ENCODE results near the gene EHD4.

The EHD4 gene

GRCh38 chr15:41965441-41966413 is 6.6 kb downstream of the EHD4 start:
- no peak overlapping the region for H3K4me2 ChIP-seq (ENCODE audit: low read depth, low read length, poor library complexity, severe bottlenecking)

GRCh38 chr15:41961595-41962202 is 10.7 kb downstream of the EHD4 start:
- Histone ChIP-seq H3K9ac (ENCODE audit: low read depth, low read length, poor library complexity, severe bottlenecking) (no peak overlapping the region), H3K79me2 (ENCODE audit: insufficient read depth, low read length) (no peaks in the 10 kb centered on the region), H3K9me2 (replicated peaks; ENCODE audit: low read depth, low read length) (no peaks in the 10 kb centered on the region), H3K9me3 (ENCODE audit: insufficient read depth, low read depth, low read length) (no peaks in the 10 kb centered on the region), H3F3A (ENCODE audit: low read depth) (no peaks in the 10 kb centered on the region), H3K27me3 (ENCODE audit: insufficient read depth, low read length, poor library complexity, severe bottlenecking) (no peaks in the 10 kb centered on the region), H3K4me3 (ENCODE audit: low read length, poor library complexity, severe bottlenecking) (no peak overlapping the region), H2AFZ (ENCODE audit: low read length) (no peak overlapping the region), H3K36me3 (ENCODE audit: insufficient read depth, low read length) (no peaks in the 10 kb centered on the region), H3K4me1 (ENCODE audit: insufficient read depth, low read length, poor library complexity, severe bottlenecking) (peaks cover 8% of the 10 kb centered on the region), H3K4me2 (ENCODE audit: low read depth, low read length, poor library complexity, severe bottlenecking) (no peak overlapping the region), H4K20me1 (ENCODE audit: insufficient read depth, low read length, poor library complexity, severe bottlenecking) (no peaks in the 10 kb centered on the region)
- no peak for TF ChIP-seq EZH2phosphoT487 (IDR thresholded peaks at IDR 0.05; ENCODE audit: borderline replicate concordance)
- TF ChIP-seq CTCF (conservative IDR thresholded peaks at IDR 0.05; ENCODE audit: low read length) = no peak

More at GRCh38 chr15:41965441-41966413, 6.6 kb downstream of the EHD4 start:
- H4K20me1 ChIP-seq (ENCODE audit: insufficient read depth, low read length, poor library complexity, severe bottlenecking) = peaks cover under 1% of the 10 kb centered on the region
- H2AFZ ChIP-seq (ENCODE audit: low read length) = no peak overlapping the region
- H3K79me2 ChIP-seq (ENCODE audit: insufficient read depth, low read length) = no peaks in the 10 kb centered on the region
- no peaks in the 10 kb centered on the region for H3K36me3 ChIP-seq (ENCODE audit: insufficient read depth, low read length)
- H3K9ac ChIP-seq (ENCODE audit: low read depth, low read length, poor library complexity, severe bottlenecking) = no peak overlapping the region
- no peaks in the 10 kb centered on the region for H3K9me3 ChIP-seq (ENCODE audit: insufficient read depth, low read depth, low read length)
- H3F3A ChIP-seq (ENCODE audit: low read depth) = no peaks in the 10 kb centered on the region; the same call in 1 of the 2 replicates
- TF ChIP-seq EZH2phosphoT487 (IDR thresholded peaks at IDR 0.05; ENCODE audit: borderline replicate concordance) (no peak), CTCF (conservative IDR thresholded peaks at IDR 0.05; ENCODE audit: low read length) (no peak)
- peaks cover 7% of the 10 kb centered on the region for H3K4me1 ChIP-seq (ENCODE audit: insufficient read depth, low read length, poor library complexity, severe bottlenecking)
- H3K4me3 ChIP-seq (ENCODE audit: low read length, poor library complexity, severe bottlenecking) = no peak overlapping the region
- H3K9me2 ChIP-seq (replicated peaks; ENCODE audit: low read depth, low read length) = no peaks in the 10 kb centered on the region
- H3K27me3 ChIP-seq (ENCODE audit: insufficient read depth, low read length, poor library complexity, severe bottlenecking) = no peaks in the 10 kb centered on the region

- H3K9me2 ChIP-seq (replicated peaks; ENCODE audit: low read depth, low read length) = no peaks in the 10 kb centered on the region
- no peaks in the 10 kb centered on the region for H3K27me3 ChIP-seq (ENCODE audit: insufficient read depth, low read length, poor library complexity, severe bottlenecking)
- H3K4me1 ChIP-seq (ENCODE audit: insufficient read depth, low read length, poor library complexity, severe bottlenecking) = peaks cover 8% of the 10 kb centered on the region
- no peaks in the 10 kb centered on the region for H4K20me1 ChIP-seq (ENCODE audit: insufficient read depth, low read length, poor library complexity, severe bottlenecking)
- TF ChIP-seq CTCF (conservative IDR thresholded peaks at IDR 0.05; ENCODE audit: low read length) (no peak), EZH2phosphoT487 (IDR thresholded peaks at IDR 0.05; ENCODE audit: borderline replicate concordance) (no peak)
- no peak overlapping the region for H2AFZ ChIP-seq (ENCODE audit: low read length)
- no peaks in the 10 kb centered on the region for H3K36me3 ChIP-seq (ENCODE audit: insufficient read depth, low read length)
- H3K79me2 ChIP-seq (ENCODE audit: insufficient read depth, low read length) = no peaks in the 10 kb centered on the region
- H3K9ac ChIP-seq (ENCODE audit: low read depth, low read length, poor library complexity, severe bottlenecking) = no peak overlapping the region
- no peak overlapping the region for H3K4me3 ChIP-seq (ENCODE audit: low read length, poor library complexity, severe bottlenecking)
- no peak overlapping the region for H3K4me2 ChIP-seq (ENCODE audit: low read depth, low read length, poor library complexity, severe bottlenecking)
- no peaks in the 10 kb centered on the region for H3K9me3 ChIP-seq (ENCODE audit: insufficient read depth, low read depth, low read length)
- H3F3A ChIP-seq (ENCODE audit: low read depth) = no peaks in the 10 kb centered on the region
Measured at GRCh38 chr15:41961001-41961518, 11.3 kb downstream of the EHD4 start.

Data from Loucy (cell line).